H1 (cell line): ENCODE measurements around the gene FAM83C. TPM values are rescaled to one million over a fixed set of nuclear protein-coding genes. Genes with fewer than 3 reads are reported as not detected.

Experiments used
- CTCF ChIA-PET: fragments of 300-600 bp; sonication (Branson Sonifier 250); formaldehyde crosslinking; loops from one replicate; lab custom pipeline; 2021; ENCODE audit not compliant: partially characterized antibody; lab: Charles Lee
- POLR2A ChIA-PET: fragments of 300-600 bp; sonication (Branson Sonifier 250); formaldehyde crosslinking; loops from one replicate; lab custom pipeline; 2021; ENCODE audit warnings: inconsistent platforms; ENCODE audit not compliant: partially characterized antibody; lab: Charles Lee
- DNase-seq, 2 experiments: peaks; one replicate each; pipeline versions ENCODE4 v3.0.0 to v3.0.0-alpha.2; 2010 to 2022; ENCODE audit warnings: low spot score in 2 of 2, low read depth in 1 of 2, mixed read lengths in 1 of 2
- FAIRE-seq: peaks from 2 replicates; lab custom pipeline; 2011; peaks lifted over from hg19 to GRCh38; lab: Jason Lieb, UNC
- H2AFZ ChIP-seq: 2 replicates; pipeline ENCODE4 v1.8.1; 2012; ENCODE audit warnings: low read length, inconsistent platforms
- H2AK5ac ChIP-seq: 2 replicates; pipeline ENCODE4 v1.6.1; 2013; ENCODE audit warnings: low read depth, low read length
- H2BK120ac ChIP-seq: replicated peaks from 2 replicates; pipeline ENCODE3; 2013; ENCODE audit warnings: low read depth, low read length, inconsistent platforms
- H2BK12ac ChIP-seq: 2 replicates; pipeline ENCODE4 v1.6.1; 2013; ENCODE audit warnings: low read depth, low read length
- H2BK15ac ChIP-seq: 2 replicates; pipeline ENCODE4 v1.6.1; 2013; ENCODE audit warnings: low read length
- H2BK20ac ChIP-seq: 2 replicates; pipeline ENCODE4 v1.6.1; 2013; ENCODE audit warnings: low read length
- H2BK5ac ChIP-seq: 2 replicates; pipeline ENCODE4 v1.6.1; 2013; ENCODE audit warnings: low read depth, low read length
- H3K14ac ChIP-seq: 2 replicates; pipeline ENCODE4 v1.6.1; 2013; ENCODE audit warnings: inconsistent platforms; ENCODE audit not compliant: insufficient read length
- H3K18ac ChIP-seq: 2 replicates; pipeline ENCODE4 v1.6.1; 2013; ENCODE audit warnings: low read length; ENCODE audit errors: extremely low read depth
- H3K23ac ChIP-seq: 2 replicates; pipeline ENCODE4 v1.6.1; 2013; ENCODE audit warnings: inconsistent platforms; ENCODE audit not compliant: insufficient read length
- H3K23me2 ChIP-seq: 2 replicates; pipeline ENCODE4 v1.6.1; 2013; ENCODE audit warnings: low read depth, low read length
- H3K27ac ChIP-seq: 2 replicates; pipeline ENCODE4 v1.6.1; 2011; ENCODE audit warnings: low read depth, low read length, inconsistent platforms
- H3K27me3 ChIP-seq, 4 experiments: replicated peaks in 1 of 4; 1 replicate in 1 of 4; 2 replicates in 3 of 4; pipeline versions ENCODE4 v1.6.1 to v1.8.1; 2011 to 2013; ENCODE audit warnings: low read length in 3 of 4, mild to moderate bottlenecking in 3 of 4, inconsistent platforms in 2 of 4, mixed read lengths in 2 of 4, moderate library complexity in 1 of 4; ENCODE audit not compliant: control insufficient read depth in 3 of 4, insufficient read depth in 3 of 4; ENCODE audit errors: extremely low read depth in 1 of 4
- H3K36me3 ChIP-seq, 4 experiments: 2 replicates each; pipeline versions ENCODE4 v1.6.1 to v1.8.1; 2011 to 2013; ENCODE audit warnings: mild to moderate bottlenecking in 4 of 4, low read length in 3 of 4, moderate library complexity in 2 of 4, control low read depth in 1 of 4, inconsistent platforms in 1 of 4; ENCODE audit not compliant: insufficient read depth in 4 of 4, control insufficient read depth in 2 of 4
- H3K4ac ChIP-seq: replicated peaks from 2 replicates; pipeline ENCODE3; 2013; ENCODE audit warnings: low read length, low read depth, mixed read lengths, inconsistent platforms; ENCODE audit not compliant: insufficient read length
- H3K4me1 ChIP-seq, 4 experiments: replicated peaks in 1 of 4; 1 replicate in 1 of 4; 2 replicates in 3 of 4; pipeline versions ENCODE4 v1.6.1 to v1.8.1; 2011 to 2013; ENCODE audit warnings: low read length in 3 of 4, inconsistent platforms in 2 of 4, mixed read lengths in 1 of 4; ENCODE audit not compliant: insufficient read depth in 4 of 4, control insufficient read depth in 3 of 4
- H3K4me2 ChIP-seq, 2 experiments: 2 replicates each; pipeline versions ENCODE4 v1.6.1 to v1.8.1; 2011 to 2013; ENCODE audit warnings: low read depth in 2 of 2, low read length in 2 of 2, control low read depth in 1 of 2, inconsistent platforms in 1 of 2, mild to moderate bottlenecking in 1 of 2; ENCODE audit not compliant: insufficient read depth in 1 of 2
- H3K4me3 ChIP-seq, 4 experiments: fragments of 200-600, 300-600 bp in 1 of 4; sonication (generic), shearing (Covaris generic), sonication (Bioruptor Twin) in 1 of 4; 2 replicates each; pipeline versions ENCODE4 v1.5.1 to v1.8.1; 2011 to 2016; ENCODE audit warnings: low read length in 4 of 4, low read depth in 3 of 4, control low read depth in 2 of 4, inconsistent platforms in 2 of 4, mild to moderate bottlenecking in 2 of 4, mixed read lengths in 1 of 4, moderate library complexity in 1 of 4; ENCODE audit not compliant: insufficient read depth in 2 of 4; ENCODE audit errors: extremely low read depth in 1 of 4
- H3K56ac ChIP-seq: replicated peaks from 2 replicates; pipeline ENCODE3; 2013; ENCODE audit warnings: low read depth, mild to moderate bottlenecking, mixed read lengths, low read length, inconsistent platforms; ENCODE audit not compliant: insufficient read length
- H3K79me1 ChIP-seq: 2 replicates; pipeline ENCODE4 v1.6.1; 2013; ENCODE audit warnings: low read depth, low read length, control low read depth
- H3K79me2 ChIP-seq, 2 experiments: 2 replicates each; pipeline versions ENCODE4 v1.6.1 to v1.8.1; 2012 to 2013; ENCODE audit warnings: low read length in 2 of 2, mild to moderate bottlenecking in 2 of 2, inconsistent platforms in 1 of 2; ENCODE audit not compliant: insufficient read depth in 2 of 2, control insufficient read depth in 1 of 2
- H3K9ac ChIP-seq, 4 experiments: replicated peaks in 1 of 4; 1 replicate in 1 of 4; 2 replicates in 3 of 4; pipeline versions ENCODE4 v1.6.1 to v1.8.1; 2011 to 2013; ENCODE audit warnings: low read depth in 3 of 4, low read length in 3 of 4, control low read depth in 2 of 4, mild to moderate bottlenecking in 2 of 4, moderate library complexity in 2 of 4, inconsistent platforms in 1 of 4; ENCODE audit errors: extremely low read depth in 1 of 4
- H3K9me3 ChIP-seq, 2 experiments: 2 replicates each; pipeline versions ENCODE4 v1.6.1 to v1.8.1; 2012 to 2013; ENCODE audit warnings: mild to moderate bottlenecking in 2 of 2, moderate library complexity in 2 of 2, control low read depth in 1 of 2, inconsistent platforms in 1 of 2, low read depth in 1 of 2, low read length in 1 of 2, mixed read lengths in 1 of 2; ENCODE audit not compliant: insufficient read depth in 2 of 2
- H4K20me1 ChIP-seq, 2 experiments: replicated peaks in 1 of 2; 2 replicates each; pipeline versions ENCODE3 to v1.8.1; 2011 to 2013; ENCODE audit warnings: inconsistent platforms in 2 of 2, low read length in 2 of 2, mild to moderate bottlenecking in 1 of 2; ENCODE audit not compliant: insufficient read depth in 2 of 2, control insufficient read depth in 1 of 2
- H4K5ac ChIP-seq: 2 replicates; pipeline ENCODE4 v1.6.1; 2013; ENCODE audit warnings: low read length, low read depth, mixed read lengths, inconsistent platforms; ENCODE audit not compliant: insufficient read length
- H4K8ac ChIP-seq: 2 replicates; pipeline ENCODE4 v1.8.0; 2013; ENCODE audit warnings: mild to moderate bottlenecking, moderate library complexity, low read length, inconsistent platforms; ENCODE audit not compliant: insufficient read depth; ENCODE audit errors: extremely low read depth
- H4K91ac ChIP-seq: replicated peaks from 2 replicates; pipeline ENCODE3; 2013; ENCODE audit warnings: low read length, mixed read lengths, inconsistent platforms; ENCODE audit not compliant: insufficient read length
- BCL11A ChIP-seq, 2 experiments: IDR thresholded peaks; one replicate each; pipeline ENCODE4 v1.6.1; 2011; ENCODE audit warnings: low read depth in 2 of 2, low read length in 2 of 2, mild to moderate bottlenecking in 2 of 2
- EZH2 ChIP-seq: fragments of 200-600 bp; sonication (generic); IDR thresholded peaks from 2 replicates; pipeline ENCODE4 v1.7.1; 2012; ENCODE audit warnings: low read depth, mild to moderate bottlenecking, moderate library complexity, low read length, inconsistent platforms; ENCODE audit not compliant: severe bottlenecking
- JUN ChIP-seq: IDR thresholded peaks from 2 replicates; pipeline ENCODE4 v1.6.1; 2011; ENCODE audit warnings: low read depth, mild to moderate bottlenecking, improper control_type of control experiment, low read length
- KDM4A ChIP-seq: IDR thresholded peaks from one replicate; pipeline ENCODE4 v1.7.1; 2012; ENCODE audit warnings: low read depth, mild to moderate bottlenecking, moderate library complexity, low read length, inconsistent platforms; ENCODE audit not compliant: severe bottlenecking
- POLR2AphosphoS5 ChIP-seq: IDR thresholded peaks from 2 replicates; pipeline ENCODE4 v1.6.1; 2011; ENCODE audit warnings: low read depth, low read length
- RXRA ChIP-seq: IDR thresholded peaks from 2 replicates; pipeline ENCODE4 v1.6.1; 2011; ENCODE audit warnings: low read depth, mild to moderate bottlenecking, low read length, moderate library complexity; ENCODE audit not compliant: insufficient read depth
- SIN3A ChIP-seq, 2 experiments: IDR thresholded peaks in 1 of 2; conservative IDR thresholded peaks in 1 of 2; 2 replicates each; pipeline ENCODE4 v1.6.1; 2011 to 2012; ENCODE audit warnings: low read length in 2 of 2, improper control_type of control experiment in 1 of 2, low read depth in 1 of 2, mild to moderate bottlenecking in 1 of 2
- SRF ChIP-seq: IDR thresholded peaks from 2 replicates; pipeline ENCODE4 v1.6.1; 2011; ENCODE audit warnings: mild to moderate bottlenecking, low read depth, low read length, moderate library complexity
- YY1 ChIP-seq: IDR thresholded peaks from 2 replicates; pipeline ENCODE4 v1.6.1; 2011; ENCODE audit warnings: low read depth, mild to moderate bottlenecking, low read length
- WGBS, 2 experiments: shearing (Covaris generic) in 1 of 2; methylation state at CpG; one replicate each; pipeline versions ENCODE4 v1.1.6 to v1.1.7; 2013 to 2015; ENCODE audit warnings: low lambda C conversion rate in 2 of 2, mixed read lengths in 2 of 2, inconsistent platforms in 1 of 2, low coverage in 1 of 2, missing lambda C conversion rate in 1 of 2; ENCODE audit not compliant: insufficient replicate concordance in 2 of 2, insufficient coverage in 1 of 2, insufficient read length in 1 of 2; ENCODE audit errors: extremely low coverage in 1 of 2, missing lambda C conversion rate in 1 of 2; 5-methylcytosine and 5-hydroxymethylcytosine counted together
- polyA plus RNA-seq, 7 experiments: library from polyadenylated mRNA; depleted of rRNA in 3 of 7; stranded (reverse) in 5 of 7; unstranded in 2 of 7; fragments of >200 nt in 5 of 7; fragments of 200-250 nt in 2 of 7; gene quantifications; 1 replicate in 5 of 7; 2 replicates in 1 of 7; 4 replicates in 1 of 7; pipeline versions ENCODE4 v1.2.1 to v1.2.3, GENCODE V29; 2011 to 2013; ENCODE audit warnings: missing spikeins in 2 of 7, mixed read lengths in 2 of 7
- total RNA-seq: library from RNA; stranded (reverse); fragmentation: NEBNext Ultra II Directional; extraction: Animal tissue kit (Norgen Biotek cat#: 25700); gene quantifications from 2 replicates; pipeline ENCODE4 v1.2.1, GENCODE V29; 2021

FAM83C gene
- total and polyA plus RNA-seq, 2 of the 8 experiments (the other 6 are each of a cell fraction or from before 2014, with no cell fraction given) = not detected

GRCh38 chr20:35271904-35272303 is 20.3 kb downstream of the FAM83C start:
- Histone ChIP-seq H2BK20ac (no peak overlapping the region), H3K4me1 (peaks cover 3 to 12% (median 6%) of the 10 kb centered on the region in 4 experiments), H3K9ac (no peak overlapping the region), H2AFZ (no peak overlapping the region), H3K18ac (no peak overlapping the region), H3K23ac (no peak overlapping the region), H3K36me3 (peaks cover 0 to 17% (median 0%) of the 10 kb centered on the region in 4 experiments; a peak in 3 of 8 replicates), H2BK15ac (no peak overlapping the region), H2BK12ac (no peak overlapping the region), H2AK5ac (no peak overlapping the region), H3K79me2 (no peaks in the 10 kb centered on the region), H3K4me3 (no peak overlapping the region), H3K56ac (no peak overlapping the region), H4K20me1 (no peaks in the 10 kb centered on the region), H3K23me2 (no peaks in the 10 kb centered on the region), H3K9me3 (no peaks in the 10 kb centered on the region), H2BK120ac (no peak overlapping the region), H4K91ac (no peak overlapping the region), H3K79me1 (no peaks in the 10 kb centered on the region; the same call in 1 of the 2 replicates), H4K5ac (no peak overlapping the region), H3K27ac (no peak overlapping the region), H3K4me2 (no peak overlapping the region), H3K27me3 (no peaks in the 10 kb centered on the region), H4K8ac (no peak overlapping the region), H2BK5ac (no peak overlapping the region), H3K14ac (no peak overlapping the region), H3K4ac (no peak overlapping the region)
- ChIA-PET POLR2A (interaction anchor here (1.3 to 7.9 kb wide), 4 partner anchors 6 to 13 kb away, joined by 3 to 98 read pairs (median 10); partner anchors contain the start of gene EIF6), CTCF (interaction anchor here (0.7 to 11.5 kb wide), 8 partner anchors 28 to 397 kb away, joined by 3 to 135 read pairs (median 6); partner anchors contain the start of gene EDEM2)
- TF ChIP-seq JUN (no peak), YY1 (no peak), SRF (no peak), EZH2 (no peak), BCL11A (IDR thresholded peaks at IDR 0.05; ENCODE audit: low read depth in 2 of 2, low read length in 2 of 2) (no peak), POLR2AphosphoS5 (no peak), SIN3A (conservative IDR thresholded peaks at IDR 0.05 in 1 of 2, IDR thresholded peaks at IDR 0.05 in 1 of 2; ENCODE audit: low read depth in 1 of 2, low read length in 2 of 2) (no peak), KDM4A (no peak), RXRA (no peak)
- FAIRE-seq (no peak), DNase-seq (no peak)
- whole genome bisulfite sequencing, 2 experiments = 88% methylated on average over 7 of the region's 7 CpGs; no CpG with 5 or more reads in 1 of the 2 experiments
